HepG2 (cell line): ENCODE data around the gene CCDC38. TPM values are rescaled to one million over a fixed set of nuclear protein-coding genes. Genes with fewer than 3 reads are reported as not detected.
A peak's percentile ranks its signal among the peaks of the same experiment; 100 is the strongest.

Experiments
- ETV5 ChIP-seq: IDR thresholded peaks from 2 replicates; pipeline ENCODE4 v1.6.1; 2018; ENCODE audit warnings: missing biosample characterization, missing genetic modification reagents, inconsistent platforms, borderline replicate concordance
- HNF1A ChIP-seq, 2 experiments: sonication (generic) in 1 of 2; formaldehyde crosslinking in 1 of 2; IDR thresholded peaks; 2 replicates each; pipeline versions ENCODE4 v1.4.0 to v1.6.1; 2016 to 2020; ENCODE audit warnings: borderline replicate concordance in 1 of 2, low read depth in 1 of 2, mild to moderate bottlenecking in 1 of 2, missing genetic modification reagents in 1 of 2
- KDM5A ChIP-seq: fragments of 200-600 bp; sonication (generic); IDR thresholded peaks from 2 replicates; pipeline ENCODE4 v1.7.0; 2018; ENCODE audit warnings: antibody characterized with exemption, mild to moderate bottlenecking, low read length, borderline replicate concordance
- KMT2A ChIP-seq: sonication (generic); formaldehyde crosslinking; IDR thresholded peaks from 2 replicates; pipeline ENCODE4 v1.4.0; 2020; ENCODE audit warnings: missing genetic modification reagents
- MEIS1 ChIP-seq: sonication (generic); formaldehyde crosslinking; IDR thresholded peaks from 2 replicates; pipeline ENCODE4 v1.9.0; 2021; ENCODE audit warnings: mild to moderate bottlenecking, missing genetic modification reagents, moderate library complexity, borderline replicate concordance
- PAF1 ChIP-seq: IDR thresholded peaks from 2 replicates; pipeline ENCODE4 v1.6.1; 2016; ENCODE audit warnings: missing genetic modification reagents, missing compliant biosample characterization
- PHF5A ChIP-seq: IDR thresholded peaks from one replicate; pipeline ENCODE4 v1.6.1; 2018; ENCODE audit warnings: low read depth, missing genetic modification reagents; ENCODE audit not compliant: unreplicated experiment
- RELA ChIP-seq: sonication (generic); formaldehyde crosslinking; IDR thresholded peaks from 2 replicates; pipeline ENCODE4 v1.4.0; 2020; ENCODE audit warnings: missing genetic modification reagents
- ZFP1 ChIP-seq: IDR thresholded peaks from 2 replicates; pipeline ENCODE4 v1.6.1; 2016
- ZNF431 ChIP-seq: sonication (generic); formaldehyde crosslinking; IDR thresholded peaks from 2 replicates; pipeline ENCODE4 v1.9.0; 2022; ENCODE audit warnings: missing genetic modification reagents, low read depth, mild to moderate bottlenecking, borderline replicate concordance
- ZNF512B ChIP-seq: sonication (generic); formaldehyde crosslinking; IDR thresholded peaks from 2 replicates; pipeline ENCODE4 v1.5.1; 2020; ENCODE audit warnings: missing genetic modification reagents, mild to moderate bottlenecking, borderline replicate concordance
- ZNF746 ChIP-seq: sonication (generic); formaldehyde crosslinking; IDR thresholded peaks from 2 replicates; pipeline ENCODE4 v1.8.0; 2022; ENCODE audit warnings: mild to moderate bottlenecking, missing genetic modification reagents
- polyA plus RNA-seq, 8 experiments: library from polyadenylated mRNA; depleted of rRNA in 3 of 8; stranded (reverse) in 7 of 8; unstranded in 1 of 8; fragments of >200 nt; fragmentation: Illumina TruSeq in 4 of 8; extraction: Trizol in 4 of 8; gene quantifications; 2 replicates each; pipeline versions ENCODE4 v1.2.1 to v1.2.3, GENCODE V29; 2011 to 2016; ENCODE audit warnings: low read depth in 4 of 8, missing spikeins in 1 of 8, mixed read lengths in 1 of 8; ENCODE audit not compliant: insufficient read depth in 1 of 8
- total RNA-seq, 5 experiments: library from RNA; depleted of rRNA; stranded (reverse); fragments of >200 nt; fragmentation: Illumina TruSeq; extraction: Trizol; gene quantifications; 2 replicates each; pipeline ENCODE4 v1.2.3, GENCODE V29; 2016; ENCODE audit warnings: low read depth in 1 of 5
- TF ChIP-seq, protein P1 (sequence below): sonication (generic); formaldehyde crosslinking; IDR thresholded peaks from 2 replicates; pipeline ENCODE4 v1.4.0; 2020; ENCODE audit warnings: missing genetic modification reagents
- TF ChIP-seq, protein P2 (sequence below): sonication (generic); formaldehyde crosslinking; IDR thresholded peaks from 2 replicates; pipeline ENCODE4 v1.4.0; 2020; ENCODE audit warnings: missing genetic modification reagents
- TF ChIP-seq, protein P3 (sequence below), 2 experiments: sonication (generic) in 1 of 2; formaldehyde crosslinking in 1 of 2; IDR thresholded peaks; 2 replicates each; pipeline versions ENCODE4 v1.4.0 to v1.6.1; 2018 to 2020; ENCODE audit warnings: missing genetic modification reagents in 2 of 2, borderline replicate concordance in 1 of 2, low read depth in 1 of 2, mild to moderate bottlenecking in 1 of 2, missing biosample characterization in 1 of 2

Gene CCDC38
- total and polyA plus RNA-seq, 2 of the 13 experiments (the other 11 are each of a cell fraction or from before 2014, with no cell fraction given): 0.24 to 0.32 TPM

GRCh38 chr12:95940514-95940913 is 1.9 kb downstream of the CCDC38 start (continued):
- peak; percentile 34 for TF ChIP-seq PHF5A (CRISPR knock-in tag)
- peak; percentile 33; the same call in 1 of the 2 replicates for TF ChIP-seq KMT2A (CRISPR knock-in tag)
- TF ChIP-seq MEIS1 (CRISPR knock-in tag): no peak
- peak; percentile 85; the same call in 1 of the 2 replicates for TF ChIP-seq ETV5
- peak; percentile 92; the same call in 1 of the 2 replicates for TF ChIP-seq ZNF512B (CRISPR knock-in tag)
- TF ChIP-seq ZFP1 (CRISPR knock-in tag): no peak
- peak; percentile 87; the same call in 1 of the 2 replicates for TF ChIP-seq ZNF431 (CRISPR knock-in tag)
- TF ChIP-seq, protein P1, sequence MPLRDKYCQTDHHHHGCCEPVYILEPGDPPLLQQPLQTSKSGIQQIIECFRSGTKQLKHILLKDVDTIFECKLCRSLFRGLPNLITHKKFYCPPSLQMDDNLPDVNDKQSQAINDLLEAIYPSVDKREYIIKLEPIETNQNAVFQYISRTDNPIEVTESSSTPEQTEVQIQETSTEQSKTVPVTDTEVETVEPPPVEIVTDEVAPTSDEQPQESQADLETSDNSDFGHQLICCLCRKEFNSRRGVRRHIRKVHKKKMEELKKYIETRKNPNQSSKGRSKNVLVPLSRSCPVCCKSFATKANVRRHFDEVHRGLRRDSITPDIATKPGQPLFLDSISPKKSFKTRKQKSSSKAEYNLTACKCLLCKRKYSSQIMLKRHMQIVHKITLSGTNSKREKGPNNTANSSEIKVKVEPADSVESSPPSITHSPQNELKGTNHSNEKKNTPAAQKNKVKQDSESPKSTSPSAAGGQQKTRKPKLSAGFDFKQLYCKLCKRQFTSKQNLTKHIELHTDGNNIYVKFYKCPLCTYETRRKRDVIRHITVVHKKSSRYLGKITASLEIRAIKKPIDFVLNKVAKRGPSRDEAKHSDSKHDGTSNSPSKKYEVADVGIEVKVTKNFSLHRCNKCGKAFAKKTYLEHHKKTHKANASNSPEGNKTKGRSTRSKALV (CRISPR knock-in tag): 0 out of 2 replicates have a peak, but pooled peaks have one; percentile 31
- peak; percentile 86; the same call in 1 of the 2 replicates for TF ChIP-seq ZNF746 (CRISPR knock-in tag)
- peak; percentile 78 for TF ChIP-seq HNF1A (IDR thresholded peaks at IDR 0.05; ENCODE audit: low read depth)
- no peak; the same call in 1 of the 2 replicates for TF ChIP-seq HNF1A (CRISPR knock-in tag; IDR thresholded peaks at IDR 0.05; ENCODE audit: borderline replicate concordance)
- TF ChIP-seq PAF1 (CRISPR knock-in tag): no peak
- TF ChIP-seq RELA (CRISPR knock-in tag): no peak
- TF ChIP-seq, protein P2, sequence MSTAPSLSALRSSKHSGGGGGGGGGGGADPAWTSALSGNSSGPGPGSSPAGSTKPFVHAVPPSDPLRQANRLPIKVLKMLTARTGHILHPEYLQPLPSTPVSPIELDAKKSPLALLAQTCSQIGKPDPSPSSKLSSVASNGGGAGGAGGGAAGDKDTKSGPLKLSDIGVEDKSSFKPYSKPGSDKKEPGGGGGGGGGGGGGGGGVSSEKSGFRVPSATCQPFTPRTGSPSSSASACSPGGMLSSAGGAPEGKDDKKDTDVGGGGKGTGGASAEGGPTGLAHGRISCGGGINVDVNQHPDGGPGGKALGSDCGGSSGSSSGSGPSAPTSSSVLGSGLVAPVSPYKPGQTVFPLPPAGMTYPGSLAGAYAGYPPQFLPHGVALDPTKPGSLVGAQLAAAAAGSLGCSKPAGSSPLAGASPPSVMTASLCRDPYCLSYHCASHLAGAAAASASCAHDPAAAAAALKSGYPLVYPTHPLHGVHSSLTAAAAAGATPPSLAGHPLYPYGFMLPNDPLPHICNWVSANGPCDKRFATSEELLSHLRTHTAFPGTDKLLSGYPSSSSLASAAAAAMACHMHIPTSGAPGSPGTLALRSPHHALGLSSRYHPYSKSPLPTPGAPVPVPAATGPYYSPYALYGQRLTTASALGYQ (CRISPR knock-in tag): peak; percentile 96
- TF ChIP-seq KDM5A: no peak
- TF ChIP-seq, protein P3, sequence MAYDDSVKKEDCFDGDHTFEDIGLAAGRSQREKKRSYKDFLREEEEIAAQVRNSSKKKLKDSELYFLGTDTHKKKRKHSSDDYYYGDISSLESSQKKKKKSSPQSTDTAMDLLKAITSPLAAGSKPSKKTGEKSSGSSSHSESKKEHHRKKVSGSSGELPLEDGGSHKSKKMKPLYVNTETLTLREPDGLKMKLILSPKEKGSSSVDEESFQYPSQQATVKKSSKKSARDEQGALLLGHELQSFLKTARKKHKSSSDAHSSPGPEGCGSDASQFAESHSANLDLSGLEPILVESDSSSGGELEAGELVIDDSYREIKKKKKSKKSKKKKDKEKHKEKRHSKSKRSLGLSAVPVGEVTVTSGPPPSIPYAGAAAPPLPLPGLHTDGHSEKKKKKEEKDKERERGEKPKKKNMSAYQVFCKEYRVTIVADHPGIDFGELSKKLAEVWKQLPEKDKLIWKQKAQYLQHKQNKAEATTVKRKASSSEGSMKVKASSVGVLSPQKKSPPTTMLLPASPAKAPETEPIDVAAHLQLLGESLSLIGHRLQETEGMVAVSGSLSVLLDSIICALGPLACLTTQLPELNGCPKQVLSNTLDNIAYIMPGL (CRISPR knock-in tag; IDR thresholded peaks at IDR 0.05; ENCODE audit: borderline replicate concordance in 1 of 2, low read depth in 1 of 2): 0 out of 4 replicates have a peak, but pooled peaks of 1 of the 2 experiments have one; percentile 34
